Measurements from ENCODE around the gene ENTHD1. TPM values are rescaled to one million over a fixed set of nuclear protein-coding genes. Genes with fewer than 3 reads are reported as not detected.
A peak's percentile ranks its signal among the peaks of the same experiment; 100 is the strongest.

The ENTHD1 gene
- total RNA-seq, 2 experiments from 2014 or later, result not detected

- CTCF ChIA-PET (ENCODE audit: unreplicated experiment), result no interaction called here
- peak within 1 kb of the TSS; percentile 20 for H3K4me2 ChIP-seq (ENCODE audit: low read length)
- H2AFZ ChIP-seq (ENCODE audit: low read length), result peak within 1 kb of the TSS; percentile 59
- BruUV-seq (replicated peaks), result no TSS peak
- H3K4me1 ChIP-seq (ENCODE audit: insufficient read depth, low read length, poor library complexity, severe bottlenecking), result peaks cover 36% of the 10 kb centered on the region
- intact Hi-C loops (cut with micrococcal nuclease; ENCODE audit: unreplicated experiment), result no loop called here
- TF ChIP-seq CTCF (conservative IDR thresholded peaks at IDR 0.05; ENCODE audit: low read length) (no peak), EZH2phosphoT487 (IDR thresholded peaks at IDR 0.05; ENCODE audit: borderline replicate concordance, low read depth, low read length) (no peak)
- no peaks in the 10 kb centered on the region for H3K36me3 ChIP-seq (ENCODE audit: insufficient read depth, low read length)
- no peak within 1 kb of the TSS for H3K27ac ChIP-seq (ENCODE audit: low read depth, low read length, poor library complexity, severe bottlenecking)
- DNase-seq (ENCODE audit: low spot score), result peak; percentile 30
- H3K4me3 ChIP-seq (ENCODE audit: low read depth, low read length, poor library complexity, severe bottlenecking), result peak within 1 kb of the TSS; percentile 1
- no peaks in the 10 kb centered on the region for H3K9me2 ChIP-seq (ENCODE audit: insufficient read depth, low read length)
- H4K20me1 ChIP-seq (ENCODE audit: insufficient read depth, low read length), result no peaks in the 10 kb centered on the region
- POLR2A ChIA-PET, result no interaction called here
- H3K79me2 ChIP-seq (ENCODE audit: insufficient read depth, low read depth, low read length), result no peaks in the 10 kb centered on the region
- no peaks in the 10 kb centered on the region for H3K9me3 ChIP-seq (ENCODE audit: low read length)
Observed at GRCh38 chr22:39900306-39901227, 7.0 kb upstream of the ENTHD1 start, which contains the start of gene GRAP2. TSS of gene GRAP2 (plus strand) at chr22:39901084. CDS start at chr22:39947107, 46,023 bp downstream.

- intact Hi-C loops (cut with micrococcal nuclease; ENCODE audit: unreplicated experiment), result no loop called here
- peak overlapping the region; percentile 7; the same call in 1 of the 2 replicates for H2AFZ ChIP-seq (ENCODE audit: low read length)
- peak overlapping the region; percentile 2 for H3K4me3 ChIP-seq (ENCODE audit: low read depth, low read length, poor library complexity, severe bottlenecking)
- no TSS peak for BruUV-seq (replicated peaks)
- CTCF ChIA-PET (ENCODE audit: unreplicated experiment), result no interaction called here
- H4K20me1 ChIP-seq (ENCODE audit: insufficient read depth, low read length), result no peaks in the 10 kb centered on the region
- peak overlapping the region; percentile 50 for H3K27ac ChIP-seq (ENCODE audit: low read depth, low read length, poor library complexity, severe bottlenecking)
- H3K4me1 ChIP-seq (ENCODE audit: insufficient read depth, low read length, poor library complexity, severe bottlenecking), result peaks cover 36% of the 10 kb centered on the region
- TF ChIP-seq EZH2phosphoT487 (IDR thresholded peaks at IDR 0.05; ENCODE audit: borderline replicate concordance, low read depth, low read length) (no peak), CTCF (conservative IDR thresholded peaks at IDR 0.05; ENCODE audit: low read length) (no peak)
- no peaks in the 10 kb centered on the region for H3K9me3 ChIP-seq (ENCODE audit: low read length)
- peak; percentile 94 for DNase-seq (ENCODE audit: low spot score)
- H3K36me3 ChIP-seq (ENCODE audit: insufficient read depth, low read length), result no peaks in the 10 kb centered on the region
- H3K9me2 ChIP-seq (ENCODE audit: insufficient read depth, low read length), result no peaks in the 10 kb centered on the region
- POLR2A ChIA-PET, result interaction anchor here (0.6 kb wide), 1 partner anchor 442 kb away, joined by 3 read pairs; no protein-coding TSS in a partner anchor
- peak overlapping the region; percentile 43 for H3K4me2 ChIP-seq (ENCODE audit: low read length)
- no peaks in the 10 kb centered on the region for H3K79me2 ChIP-seq (ENCODE audit: insufficient read depth, low read depth, low read length)
Observed at GRCh38 chr22:39898997-39899396, 5.4 kb upstream of the ENTHD1 start.

- no peak overlapping the region for H3K27ac ChIP-seq (ENCODE audit: low read depth, low read length, poor library complexity, severe bottlenecking)
Observed at GRCh38 chr22:39897841-39898240, 4.3 kb upstream of the ENTHD1 start.

More at GRCh38 chr22:39897841-39898240, 4.3 kb upstream of the ENTHD1 start:
- CTCF ChIA-PET (ENCODE audit: unreplicated experiment), result no interaction called here
- Histone ChIP-seq H3K4me3 (ENCODE audit: low read depth, low read length, poor library complexity, severe bottlenecking) (no peak overlapping the region), H3K79me2 (ENCODE audit: insufficient read depth, low read depth, low read length) (no peaks in the 10 kb centered on the region), H4K20me1 (ENCODE audit: insufficient read depth, low read length) (no peaks in the 10 kb centered on the region), H2AFZ (ENCODE audit: low read length) (0 out of 2 replicates have a peak overlapping the region, but pooled peaks have one; percentile 35), H3K36me3 (ENCODE audit: insufficient read depth, low read length) (no peaks in the 10 kb centered on the region), H3K9me2 (ENCODE audit: insufficient read depth, low read length) (no peaks in the 10 kb centered on the region), H3K4me2 (ENCODE audit: low read length) (no peak overlapping the region), H3K4me1 (ENCODE audit: insufficient read depth, low read length, poor library complexity, severe bottlenecking) (peaks cover 36% of the 10 kb centered on the region), H3K9me3 (ENCODE audit: low read length) (no peaks in the 10 kb centered on the region)
- no peak for DNase-seq (ENCODE audit: low spot score)
- TF ChIP-seq EZH2phosphoT487 (IDR thresholded peaks at IDR 0.05; ENCODE audit: borderline replicate concordance, low read depth, low read length) (no peak), CTCF (conservative IDR thresholded peaks at IDR 0.05; ENCODE audit: low read length) (no peak)
- no TSS peak for BruUV-seq (replicated peaks)
- POLR2A ChIA-PET, result interaction anchor here (0.7 kb wide), 1 partner anchor 30 kb away, joined by 3 read pairs; no protein-coding TSS in a partner anchor
- intact Hi-C loops (cut with micrococcal nuclease; ENCODE audit: unreplicated experiment), result no loop called here
